Fibroblast of pulmonary artery (primary cell): ENCODE measurements around the gene TTYH3.
"Not testable (repeated sequence)": the region's sequence is repeated elsewhere in the genome, so short reads cannot be mapped to it uniquely, and the experiment has no call there.

Experiments used
- DNase-seq: peaks from one replicate; pipeline ENCODE4 v3.0.0-alpha.2; 2010; ENCODE audit warnings: low read depth
- H3K4me3 ChIP-seq: replicated peaks from 2 replicates; pipeline ENCODE4 v1.5.1; 2011; ENCODE audit warnings: low read depth, mild to moderate bottlenecking, control low read depth, low read length, moderate library complexity
- CTCF ChIP-seq: IDR thresholded peaks from 2 replicates; pipeline ENCODE4 v1.5.1; 2011; ENCODE audit warnings: mild to moderate bottlenecking, control low read depth, low read length, inconsistent platforms; ENCODE audit errors: missing control alignments

TTYH3 gene

GRCh38 chr7:2587134-2587533 lies 44.7 kb upstream of the TTYH3 start:
- TF ChIP-seq CTCF: no peak
- DNase-seq: no peak
- H3K4me3 ChIP-seq: no peak overlapping the region

- TF ChIP-seq CTCF: no peak
- DNase-seq: no peak
- no peak overlapping the region for H3K4me3 ChIP-seq
These were observed 44.0 kb upstream of the TTYH3 start for GRCh38 chr7:2587778-2588177.

GRCh38 chr7:2589341-2589740 lies 42.4 kb upstream of the TTYH3 start:
- DNase-seq: no peak
- H3K4me3 ChIP-seq: no peak overlapping the region
- no peak for TF ChIP-seq CTCF

- DNase-seq, H3K4me3 ChIP-seq: not testable (repeated sequence)
These were observed 41.8 kb upstream of the TTYH3 start for GRCh38 chr7:2589941-2590340.

- DNase-seq: no peak
- no peak overlapping the region for H3K4me3 ChIP-seq
- TF ChIP-seq CTCF: no peak
These were observed 39.4 kb upstream of the TTYH3 start for GRCh38 chr7:2592375-2592865.

- no peak for TF ChIP-seq CTCF
These were observed 38.6 kb upstream of the TTYH3 start for GRCh38 chr7:2593036-2593727.

GRCh38 chr7:2594599-2594998 lies 37.2 kb upstream of the TTYH3 start:
- no peak overlapping the region for H3K4me3 ChIP-seq
- no peak for TF ChIP-seq CTCF
- DNase-seq: no peak

More at GRCh38 chr7:2593036-2593727, 38.6 kb upstream of the TTYH3 start:
- no peak for DNase-seq
- H3K4me3 ChIP-seq: no peak overlapping the region
